Spleen (tissue), 7 donors: ENCODE measurements around the gene RYR1.
"Not testable (repeated sequence)": the region's sequence is repeated elsewhere in the genome, so short reads cannot be mapped to it uniquely, and the experiment has no call there.

Experiments used
- CTCF ChIP-seq, 11 experiments: fragments of 200-600 bp in 7 of 11; fragments of 450-650 bp in 4 of 11; sonication (generic) in 4 of 11; IDR thresholded peaks in 8 of 11; conservative IDR thresholded peaks in 3 of 11; 1 replicate in 7 of 11; 2 replicates in 4 of 11; pipeline versions ENCODE4 v1.4.0 to v1.8.0; 2016 to 2021; ENCODE audit warnings: antibody characterized with exemption in 11 of 11, inconsistent platforms in 4 of 11, mild to moderate bottlenecking in 1 of 11
- POLR2A ChIP-seq, 3 donors: fragments of 450-650 bp; IDR thresholded peaks; one replicate each; pipeline ENCODE4 v1.5.1; 2017; ENCODE audit warnings: antibody characterized with exemption in 3 of 3, mild to moderate bottlenecking in 1 of 3
- POLR2AphosphoS5 ChIP-seq, 3 donors: sonication (generic); formaldehyde crosslinking; IDR thresholded peaks; one replicate each; pipeline ENCODE4 v1.5.1; 2017; ENCODE audit warnings: antibody characterized with exemption in 3 of 3
- donor health status: DM: no; HTN: no; CAD: no; lungs with moderate emphysema.
- donor health status: DM: no; HTN: no; CAD: no.
- donor health status: DM: no; HTN: no; CAD: no.

- TF ChIP-seq CTCF (IDR thresholded peaks at IDR 0.05 in 8 of 11, conservative IDR thresholded peaks at IDR 0.05 in 3 of 11); POLR2AphosphoS5 (IDR thresholded peaks at IDR 0.05); POLR2A (IDR thresholded peaks at IDR 0.05): not testable (repeated sequence)
Measured at GRCh38 chr19:38495375-38495774, 61.9 kb downstream of the RYR1 start.
